ENCODE measurements around the gene CD48. TPM values are rescaled to one million over a fixed set of nuclear protein-coding genes. Genes with fewer than 3 reads are reported as not detected.

The CD48 gene
- total RNA-seq, 6 experiments from 2014 or later = not detected

DNA sequence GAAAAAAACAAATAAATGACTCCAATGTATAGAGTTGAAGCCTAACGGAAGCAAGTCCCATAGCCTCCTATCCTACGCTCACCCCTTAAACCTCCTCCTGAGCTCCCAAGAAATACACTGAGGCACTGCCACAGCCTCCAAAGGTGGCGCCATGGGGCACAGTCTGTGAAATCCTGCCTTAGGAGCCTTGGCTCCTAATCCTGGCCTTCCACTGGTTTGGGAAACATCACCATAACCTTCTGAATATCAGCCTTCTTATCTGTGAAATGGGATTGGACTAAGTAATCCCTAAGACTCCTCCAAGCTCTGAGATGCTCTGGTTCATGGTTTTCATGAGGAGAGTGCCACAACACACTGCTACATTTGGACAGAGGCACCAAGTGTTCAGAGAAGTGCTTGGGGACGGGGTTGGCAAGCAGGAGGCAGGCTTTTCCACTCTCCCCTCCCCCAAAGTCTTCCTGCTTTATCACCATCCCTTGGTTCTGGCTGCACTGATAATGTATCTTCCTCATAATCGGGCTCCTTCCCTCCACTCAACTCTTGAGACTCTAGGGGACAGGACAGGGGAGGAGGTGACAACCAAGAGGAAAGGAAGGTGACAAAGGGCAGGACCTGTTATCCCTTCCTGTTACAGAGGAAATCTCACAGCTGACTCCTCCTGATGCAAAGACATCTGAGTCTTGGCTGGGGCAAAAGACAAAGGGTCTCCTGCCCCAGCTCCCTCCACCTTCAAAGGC is 30.2 kb upstream of the CD48 start:
- H3K4me3 Mint-ChIP-seq = no peak overlapping the region
- H3K4me1 Mint-ChIP-seq (ENCODE audit: low read depth) = no peaks in the 10 kb centered on the region
- no peak for DNase-seq
- H3K9me3 Mint-ChIP-seq = no peaks in the 10 kb centered on the region
- H3K27me3 Mint-ChIP-seq (ENCODE audit: insufficient read depth) = peaks cover 17% of the 10 kb centered on the region
- TF ChIP-seq, protein P1, sequence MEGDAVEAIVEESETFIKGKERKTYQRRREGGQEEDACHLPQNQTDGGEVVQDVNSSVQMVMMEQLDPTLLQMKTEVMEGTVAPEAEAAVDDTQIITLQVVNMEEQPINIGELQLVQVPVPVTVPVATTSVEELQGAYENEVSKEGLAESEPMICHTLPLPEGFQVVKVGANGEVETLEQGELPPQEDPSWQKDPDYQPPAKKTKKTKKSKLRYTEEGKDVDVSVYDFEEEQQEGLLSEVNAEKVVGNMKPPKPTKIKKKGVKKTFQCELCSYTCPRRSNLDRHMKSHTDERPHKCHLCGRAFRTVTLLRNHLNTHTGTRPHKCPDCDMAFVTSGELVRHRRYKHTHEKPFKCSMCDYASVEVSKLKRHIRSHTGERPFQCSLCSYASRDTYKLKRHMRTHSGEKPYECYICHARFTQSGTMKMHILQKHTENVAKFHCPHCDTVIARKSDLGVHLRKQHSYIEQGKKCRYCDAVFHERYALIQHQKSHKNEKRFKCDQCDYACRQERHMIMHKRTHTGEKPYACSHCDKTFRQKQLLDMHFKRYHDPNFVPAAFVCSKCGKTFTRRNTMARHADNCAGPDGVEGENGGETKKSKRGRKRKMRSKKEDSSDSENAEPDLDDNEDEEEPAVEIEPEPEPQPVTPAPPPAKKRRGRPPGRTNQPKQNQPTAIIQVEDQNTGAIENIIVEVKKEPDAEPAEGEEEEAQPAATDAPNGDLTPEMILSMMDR (IDR thresholded peaks at IDR 0.05) = no peak
- H3K36me3 Mint-ChIP-seq (ENCODE audit: low read depth) = no peaks in the 10 kb centered on the region
- no peak overlapping the region for H3K27ac Mint-ChIP-seq

DNA sequence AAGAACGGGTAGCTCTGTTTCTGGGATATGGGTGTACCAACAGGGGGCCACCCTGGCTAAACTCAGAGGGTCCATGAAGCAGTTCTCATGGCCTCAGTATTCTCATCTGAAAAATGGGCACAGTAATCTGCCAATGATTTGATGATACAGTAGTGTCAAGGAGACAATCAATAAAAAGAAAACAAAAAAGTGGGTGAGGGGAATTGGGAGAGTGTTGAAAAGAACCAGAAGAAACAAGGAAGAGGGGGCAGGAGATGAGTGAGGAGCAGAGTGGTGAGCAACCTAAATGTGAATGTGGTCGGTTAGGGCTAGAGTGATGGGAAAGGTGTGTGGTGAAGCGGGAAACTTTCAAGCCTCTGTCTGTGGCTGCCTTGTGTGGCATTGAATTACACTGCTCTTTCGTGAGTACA is 29.5 kb upstream of the CD48 start:
- H3K9me3 Mint-ChIP-seq = no peaks in the 10 kb centered on the region
- TF ChIP-seq, protein P1 (IDR thresholded peaks at IDR 0.05) = no peak
- H3K27me3 Mint-ChIP-seq (ENCODE audit: insufficient read depth) = peaks cover 12% of the 10 kb centered on the region
- H3K27ac Mint-ChIP-seq = no peak overlapping the region
- no peak for DNase-seq
- no peaks in the 10 kb centered on the region for H3K36me3 Mint-ChIP-seq (ENCODE audit: low read depth)
- H3K4me3 Mint-ChIP-seq = no peak overlapping the region
- H3K4me1 Mint-ChIP-seq (ENCODE audit: low read depth) = no peaks in the 10 kb centered on the region

DNA sequence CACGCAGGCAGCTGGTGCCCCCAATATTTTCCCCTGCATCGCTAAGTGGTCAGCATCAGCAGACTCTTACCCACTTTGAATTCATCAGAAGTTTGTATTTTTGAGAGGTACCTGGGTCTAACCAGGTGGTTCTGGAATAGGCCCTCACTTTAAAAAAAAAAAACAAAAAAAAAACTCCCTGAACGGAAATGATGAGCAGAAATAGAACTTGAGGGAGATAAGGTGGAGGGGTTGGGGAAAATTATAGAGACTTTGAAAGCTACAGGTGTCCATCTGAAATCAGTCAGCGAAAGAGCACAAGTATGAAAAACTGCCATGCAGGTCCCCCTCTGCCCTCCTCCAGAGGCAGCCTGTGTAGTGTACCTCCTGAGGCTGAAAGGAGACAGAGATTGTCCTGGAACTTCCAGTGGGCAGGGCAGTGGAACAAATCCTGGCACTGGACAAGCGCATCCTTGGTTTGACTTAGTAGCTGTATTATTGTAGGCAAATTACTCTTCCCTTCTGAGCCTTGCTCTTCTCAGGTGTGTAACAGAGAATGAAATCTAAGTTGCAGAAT is 28.6 kb upstream of the CD48 start:
- TF ChIP-seq, protein P1 (IDR thresholded peaks at IDR 0.05) = no peak
- H3K4me3 Mint-ChIP-seq = no peak overlapping the region
- no peaks in the 10 kb centered on the region for H3K9me3 Mint-ChIP-seq
- no peaks in the 10 kb centered on the region for H3K4me1 Mint-ChIP-seq (ENCODE audit: low read depth)
- no peaks in the 10 kb centered on the region for H3K36me3 Mint-ChIP-seq (ENCODE audit: low read depth)
- H3K27me3 Mint-ChIP-seq (ENCODE audit: insufficient read depth) = peaks cover 12% of the 10 kb centered on the region
- no peak overlapping the region for H3K27ac Mint-ChIP-seq
- no peak for DNase-seq

DNA sequence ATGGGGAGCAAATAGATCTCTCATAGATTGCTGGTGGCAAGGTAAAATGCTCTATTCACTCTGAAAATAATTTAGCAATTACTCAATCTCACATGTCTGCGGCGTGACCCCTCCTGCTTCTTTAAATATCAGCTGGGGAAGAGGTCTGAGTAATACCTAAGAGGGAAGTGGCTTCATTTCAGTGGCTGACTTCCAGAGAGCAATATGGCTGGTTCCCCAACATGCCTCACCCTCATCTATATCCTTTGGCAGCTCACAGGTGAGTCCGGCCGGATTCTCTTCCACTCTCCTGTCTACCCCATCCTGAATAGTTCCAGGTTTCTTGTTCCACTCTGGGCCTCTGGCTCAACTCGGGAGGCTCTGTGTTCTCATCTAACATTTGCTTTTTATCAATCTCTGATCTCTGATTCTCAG is 27.5 kb upstream of the CD48 start, which contains the start of gene SLAMF7:
SLAMF7 (plus strand) TSS at position 150 of the 414 bp plus-strand sequence; CDS start at position 205, 55 bp downstream.
- no peaks in the 10 kb centered on the region for H3K36me3 Mint-ChIP-seq (ENCODE audit: low read depth)
- no peak within 1 kb of the TSS for H3K27ac Mint-ChIP-seq
- no peak for DNase-seq
- no peaks in the 10 kb centered on the region for H3K4me1 Mint-ChIP-seq (ENCODE audit: low read depth)
- H3K9me3 Mint-ChIP-seq = no peaks in the 10 kb centered on the region
- H3K4me3 Mint-ChIP-seq = no peak within 1 kb of the TSS
- H3K27me3 Mint-ChIP-seq (ENCODE audit: insufficient read depth) = peaks cover 12% of the 10 kb centered on the region
- TF ChIP-seq, protein P1 (IDR thresholded peaks at IDR 0.05) = no peak

DNA sequence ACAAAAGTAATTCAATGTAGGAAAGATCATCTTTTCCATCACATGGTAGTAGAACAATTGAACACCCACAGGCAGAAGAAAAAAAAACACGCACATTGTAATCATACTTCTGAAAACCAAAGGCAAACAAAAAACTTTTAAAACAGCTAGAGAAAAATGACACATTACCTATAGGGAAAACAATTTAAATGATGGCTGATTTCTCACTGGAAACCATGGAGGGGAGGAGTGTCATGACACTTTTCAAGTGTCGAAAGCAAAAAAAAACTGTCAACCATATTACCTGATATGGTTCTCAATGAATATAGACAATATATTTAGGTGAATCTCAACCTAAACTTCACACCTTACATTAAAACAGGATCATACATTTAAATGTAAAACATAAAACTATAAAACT is 26.6 kb upstream of the CD48 start:
- H3K4me3 Mint-ChIP-seq = no peak overlapping the region
- no peak overlapping the region for H3K27ac Mint-ChIP-seq
- DNase-seq = no peak
- H3K4me1 Mint-ChIP-seq (ENCODE audit: low read depth) = no peaks in the 10 kb centered on the region
- H3K9me3 Mint-ChIP-seq = no peaks in the 10 kb centered on the region
- peaks cover 12% of the 10 kb centered on the region for H3K27me3 Mint-ChIP-seq (ENCODE audit: insufficient read depth)
- TF ChIP-seq, protein P1 (IDR thresholded peaks at IDR 0.05) = no peak
- H3K36me3 Mint-ChIP-seq (ENCODE audit: low read depth) = no peaks in the 10 kb centered on the region

Data from HFFc6 (cell line).